Left lung (tissue), 10 donors: Measurements from ENCODE around the gene C6orf52. TPM values are rescaled to one million over a fixed set of nuclear protein-coding genes. Genes with fewer than 3 reads are reported as not detected.

Experiments used
- ATAC-seq: fragments of 200-7000 bp; cut with Tn5 transposase; one replicate; pipeline ENCODE4 v1.9.1; 2020; ENCODE audit warnings: moderate library complexity
- DNase-seq, 4 donors: peaks; one replicate each; pipeline ENCODE4 v3.0.0-alpha.2; 2013 to 2020
- H3K27ac ChIP-seq, 2 donors: fragments of 200-600 bp; sonication (generic) in 1 of 2; one replicate each; pipeline versions ENCODE4 v1.5.0 to v1.8.0; 2020 to 2021
- H3K27me3 ChIP-seq, 2 donors: fragments of 200-600 bp; sonication (generic) in 1 of 2; one replicate each; pipeline versions ENCODE4 v1.5.0 to v1.8.0; 2020 to 2021
- H3K36me3 ChIP-seq, 2 donors: fragments of 200-600 bp; sonication (generic) in 1 of 2; one replicate each; pipeline versions ENCODE4 v1.5.0 to v1.8.0; 2020 to 2021
- H3K4me1 ChIP-seq, 2 donors: fragments of 200-600 bp; one replicate each; pipeline ENCODE4 v1.8.0; 2021
- H3K4me3 ChIP-seq, 2 donors: fragments of 200-600 bp; sonication (generic) in 1 of 2; one replicate each; pipeline versions ENCODE4 v1.5.0 to v1.8.0; 2020 to 2021; ENCODE audit warnings: mild to moderate bottlenecking in 1 of 2
- H3K9me3 ChIP-seq, 2 donors: fragments of 200-600 bp; sonication (generic) in 1 of 2; one replicate each; pipeline versions ENCODE4 v1.5.0 to v1.8.0; 2020 to 2021
- CTCF ChIP-seq, 2 donors: fragments of 200-600 bp; sonication (generic) in 1 of 2; IDR thresholded peaks; one replicate each; pipeline versions ENCODE4 v1.5.0 to v1.8.0; 2021; ENCODE audit warnings: antibody characterized with exemption in 2 of 2
- intact Hi-C, 2 donors: fragments of 100-400 bp; cut with DNase I; formaldehyde crosslinking; loops; one replicate each; pipeline versions ENCODE4 v1.11.2 to v1.14.2; 2022
- polyA plus RNA-seq, 6 donors: library from polyadenylated mRNA; unstranded; fragments of 120-200 nt; gene quantifications; one replicate each; pipeline ENCODE4 v1.2.1, GENCODE V29; 2013; ENCODE audit not compliant: insufficient read length in 6 of 6
- total RNA-seq, 2 donors: library from RNA; stranded (reverse); fragmentation: NEBNext Ultra II Directional; extraction: Animal tissue kit (Norgen Biotek cat#: 25700); gene quantifications; one replicate each; pipeline ENCODE4 v1.2.1, GENCODE V29; 2021
- donor health status: DM: no; HTN: yes; CAD: no.
- donor health status: DM: no; HTN: no; CAD: no.

Gene C6orf52
- total and polyA plus RNA-seq, 8 donors = 0.58 to 6.1 (median 1.4) TPM

GRCh38 chr6:10720265-10720959, 26.0 kb upstream of the C6orf52 start:
- Histone ChIP-seq H3K4me1 (peaks cover 10 to 39% of the 10 kb centered on the region in 2 donors), H3K4me3 (peak overlapping the region; percentile 66 to 74), H3K27me3 (no peaks in the 10 kb centered on the region), H3K9me3 (peaks cover 0 to 10% of the 10 kb centered on the region in 2 donors), H3K27ac (peak overlapping the region; percentile 84 to 90), H3K36me3 (peaks cover 0 to under 1% of the 10 kb centered on the region in 2 donors)
- ATAC-seq (peak; percentile 36), DNase-seq (peak; percentile 7 to 94 (median 59))
- TF ChIP-seq CTCF (IDR thresholded peaks at IDR 0.05) = no peak
- intact Hi-C loops = no loop called here

GRCh38 chr6:10719964-10720264, 25.5 kb upstream of the C6orf52 start:
- peak in 1 of 4 donors; percentile 36 for DNase-seq
- Histone ChIP-seq H3K36me3 (no peaks in the 10 kb centered on the region), H3K27ac (peak overlapping the region; percentile 84 to 90), H3K9me3 (peaks cover 0 to 10% of the 10 kb centered on the region in 2 donors), H3K4me1 (peaks cover 10 to 39% of the 10 kb centered on the region in 2 donors), H3K27me3 (no peaks in the 10 kb centered on the region), H3K4me3 (peak overlapping the region; percentile 66 to 74)
- TF ChIP-seq CTCF (IDR thresholded peaks at IDR 0.05) = no peak
- intact Hi-C loops = no loop called here
- no peak for ATAC-seq

GRCh38 chr6:10719296-10719963, 25.0 kb upstream of the C6orf52 start:
- TF ChIP-seq CTCF (IDR thresholded peaks at IDR 0.05) = no peak
- Histone ChIP-seq H3K9me3 (peaks cover 0 to 10% of the 10 kb centered on the region in 2 donors), H3K27ac (peak overlapping the region; percentile 84 to 90), H3K27me3 (no peaks in the 10 kb centered on the region), H3K4me1 (peaks cover 10 to 39% of the 10 kb centered on the region in 2 donors), H3K4me3 (peak overlapping the region; percentile 66 to 74), H3K36me3 (no peaks in the 10 kb centered on the region)
- DNase-seq = no peak
- intact Hi-C loops = no loop called here
- no peak for ATAC-seq

- H3K27me3 ChIP-seq = no peaks in the 10 kb centered on the region
- DNase-seq = no peak
These were observed 19.5 kb upstream of the C6orf52 start for GRCh38 chr6:10713962-10714361.

More at GRCh38 chr6:10713962-10714361, 19.5 kb upstream of the C6orf52 start:
- Histone ChIP-seq H3K4me3 (no peak overlapping the region), H3K27ac (no peak overlapping the region), H3K4me1 (no peaks in the 10 kb centered on the region), H3K36me3 (peaks cover 0 to 18% of the 10 kb centered on the region in 2 donors), H3K9me3 (peaks cover 0 to 4% of the 10 kb centered on the region in 2 donors)
- no peak for ATAC-seq
- TF ChIP-seq CTCF (IDR thresholded peaks at IDR 0.05) = no peak
- intact Hi-C loops = no loop called here
